GM10266 (cell line): ENCODE results near the gene B4GALT2.

Experiments used
- DNase-seq: peaks from one replicate; pipeline ENCODE4 v3.0.0; 2012; ENCODE audit errors: extremely low spot score
- CTCF ChIP-seq: IDR thresholded peaks from 2 replicates; pipeline ENCODE4 v1.5.1; 2012; ENCODE audit warnings: mild to moderate bottlenecking, low read depth; ENCODE audit not compliant: control insufficient read depth, insufficient read depth; ENCODE audit errors: missing control alignments

The B4GALT2 gene

GRCh38 chr1:43981636-43982035 is 2.6 kb downstream of the B4GALT2 start:
- no peak for DNase-seq
- no peak for TF ChIP-seq CTCF

- TF ChIP-seq CTCF, result no peak
These were observed 3.2 kb downstream of the B4GALT2 start for GRCh38 chr1:43982241-43982640.

GRCh38 chr1:43982808-43983207 is 3.8 kb downstream of the B4GALT2 start:
- DNase-seq, result no peak
- no peak for TF ChIP-seq CTCF

More at GRCh38 chr1:43982241-43982640, 3.2 kb downstream of the B4GALT2 start:
- no peak for DNase-seq

GRCh38 chr1:43983253-43983899 is 4.4 kb downstream of the B4GALT2 start:
- no peak for DNase-seq
- no peak for TF ChIP-seq CTCF

GRCh38 chr1:43984855-43985254 is 5.8 kb downstream of the B4GALT2 start:
- DNase-seq, result no peak
- TF ChIP-seq CTCF, result no peak

GRCh38 chr1:43985984-43986595 is 7.1 kb downstream of the B4GALT2 start:
- TF ChIP-seq CTCF, result no peak
- no peak for DNase-seq

- DNase-seq, result no peak
- no peak for TF ChIP-seq CTCF
These were observed 7.7 kb downstream of the B4GALT2 start for GRCh38 chr1:43986712-43987111.
